Osteoblast (primary cell): ENCODE measurements around the gene GFOD1. TPM values are rescaled to one million over a fixed set of nuclear protein-coding genes. Genes with fewer than 3 reads are reported as not detected.

ENCODE experiments used
- DNase-seq: peaks from one replicate; pipeline ENCODE4 v3.0.0; 2011; ENCODE audit warnings: low spot score, mixed read lengths; ENCODE audit not compliant: insufficient read length; ENCODE audit errors: missing footprints
- H2AFZ ChIP-seq: 2 replicates; pipeline ENCODE4 v1.6.0; 2011; ENCODE audit warnings: mild to moderate bottlenecking, low read length
- H3K27ac ChIP-seq: 2 replicates; pipeline ENCODE4 v1.5.1; 2011; ENCODE audit warnings: mild to moderate bottlenecking, low read depth, low read length, moderate library complexity
- H3K27me3 ChIP-seq: 2 replicates; pipeline ENCODE4 v1.6.0; 2012; ENCODE audit warnings: mild to moderate bottlenecking, control low read depth, inconsistent platforms, low read length, moderate library complexity; ENCODE audit not compliant: insufficient read depth
- H3K36me3 ChIP-seq: 2 replicates; pipeline ENCODE4 v1.5.1; 2011; ENCODE audit warnings: mild to moderate bottlenecking, low read length, control low read depth, moderate library complexity; ENCODE audit not compliant: insufficient read depth
- H3K4me1 ChIP-seq: 2 replicates; pipeline ENCODE4 v1.5.1; 2011; ENCODE audit warnings: mild to moderate bottlenecking, low read length, control low read depth, moderate library complexity; ENCODE audit not compliant: insufficient read depth
- H3K4me2 ChIP-seq: 2 replicates; pipeline ENCODE4 v1.6.0; 2011; ENCODE audit warnings: mild to moderate bottlenecking, low read length; ENCODE audit not compliant: insufficient read depth
- H3K4me3 ChIP-seq: fragments of 200-600 bp; sonication (generic); 3 replicates; pipeline ENCODE4 v1.5.1; 2012; ENCODE audit warnings: mild to moderate bottlenecking, low read length, inconsistent platforms; ENCODE audit not compliant: insufficient read depth
- H3K79me2 ChIP-seq: 2 replicates; pipeline ENCODE4 v1.6.0; 2012; ENCODE audit warnings: mild to moderate bottlenecking, low read length, control low read depth, inconsistent platforms; ENCODE audit not compliant: insufficient read depth
- H3K9me3 ChIP-seq: 2 replicates; pipeline ENCODE4 v1.5.1; 2011; ENCODE audit warnings: low read depth, low read length, control low read depth
- H4K20me1 ChIP-seq: 2 replicates; pipeline ENCODE4 v1.6.0; 2012; ENCODE audit warnings: mild to moderate bottlenecking, low read length, control low read depth; ENCODE audit not compliant: insufficient read depth
- total RNA-seq: library from RNA; depleted of rRNA; stranded (reverse); fragments of >200 nt; gene quantifications from 2 replicates; pipeline ENCODE4 v1.2.3, GENCODE V29; 2012
- TF ChIP-seq, protein P1 (sequence below): IDR thresholded peaks from 2 replicates; pipeline ENCODE4 v1.5.1; 2011; ENCODE audit warnings: mild to moderate bottlenecking, low read depth, low read length, moderate library complexity; ENCODE audit errors: extremely low read depth

GFOD1 gene
- total RNA-seq, 1 donor = 3.6 TPM

- no peak for DNase-seq
- Histone ChIP-seq H3K27ac (no peak overlapping the region), H3K27me3 (no peaks in the 10 kb centered on the region), H3K9me3 (no peaks in the 10 kb centered on the region), H3K4me2 (no peak overlapping the region), H3K4me3 (no peak overlapping the region), H3K79me2 (no peaks in the 10 kb centered on the region), H4K20me1 (no peaks in the 10 kb centered on the region), H2AFZ (no peak overlapping the region), H3K4me1 (no peaks in the 10 kb centered on the region), H3K36me3 (no peaks in the 10 kb centered on the region)
- TF ChIP-seq, protein P1, sequence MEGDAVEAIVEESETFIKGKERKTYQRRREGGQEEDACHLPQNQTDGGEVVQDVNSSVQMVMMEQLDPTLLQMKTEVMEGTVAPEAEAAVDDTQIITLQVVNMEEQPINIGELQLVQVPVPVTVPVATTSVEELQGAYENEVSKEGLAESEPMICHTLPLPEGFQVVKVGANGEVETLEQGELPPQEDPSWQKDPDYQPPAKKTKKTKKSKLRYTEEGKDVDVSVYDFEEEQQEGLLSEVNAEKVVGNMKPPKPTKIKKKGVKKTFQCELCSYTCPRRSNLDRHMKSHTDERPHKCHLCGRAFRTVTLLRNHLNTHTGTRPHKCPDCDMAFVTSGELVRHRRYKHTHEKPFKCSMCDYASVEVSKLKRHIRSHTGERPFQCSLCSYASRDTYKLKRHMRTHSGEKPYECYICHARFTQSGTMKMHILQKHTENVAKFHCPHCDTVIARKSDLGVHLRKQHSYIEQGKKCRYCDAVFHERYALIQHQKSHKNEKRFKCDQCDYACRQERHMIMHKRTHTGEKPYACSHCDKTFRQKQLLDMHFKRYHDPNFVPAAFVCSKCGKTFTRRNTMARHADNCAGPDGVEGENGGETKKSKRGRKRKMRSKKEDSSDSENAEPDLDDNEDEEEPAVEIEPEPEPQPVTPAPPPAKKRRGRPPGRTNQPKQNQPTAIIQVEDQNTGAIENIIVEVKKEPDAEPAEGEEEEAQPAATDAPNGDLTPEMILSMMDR = no peak
These were observed 8.4 kb upstream of the GFOD1 start for GRCh38 chr6:13495818-13496217.

DNA sequence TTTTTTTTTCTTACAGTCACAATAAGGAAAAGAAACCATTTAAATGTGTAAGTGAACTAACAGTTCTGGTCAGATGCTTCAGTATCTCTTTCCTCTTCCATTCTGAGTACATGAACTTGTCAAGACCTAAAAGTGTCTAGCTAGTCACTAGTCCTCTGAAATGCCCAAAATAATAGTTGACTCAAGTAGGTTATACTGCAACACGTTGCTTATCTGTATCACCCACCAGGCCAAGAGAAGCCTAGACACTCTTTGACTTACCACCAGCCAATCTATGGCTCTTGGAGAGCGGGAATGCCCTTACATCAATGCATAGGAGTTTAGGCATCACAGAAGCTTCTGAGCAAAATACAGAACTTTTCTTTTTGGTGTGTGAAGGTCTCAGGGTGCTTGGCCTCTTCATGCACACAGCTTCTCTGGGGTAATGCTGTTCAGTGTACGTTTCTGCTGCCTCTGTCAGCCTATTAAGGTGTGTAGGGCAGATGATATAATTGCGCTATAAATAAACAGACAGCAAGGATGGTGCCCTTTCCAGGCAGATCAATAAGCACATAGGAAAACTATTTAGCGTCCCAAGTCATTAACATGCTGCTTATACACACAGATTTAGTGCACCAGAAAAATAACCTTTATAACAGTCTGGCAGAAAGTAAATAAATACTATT lies 7.8 kb upstream of the GFOD1 start:
- Histone ChIP-seq H3K36me3 (no peaks in the 10 kb centered on the region), H4K20me1 (no peaks in the 10 kb centered on the region), H2AFZ (peak overlapping the region; percentile 17), H3K9me3 (no peaks in the 10 kb centered on the region), H3K4me3 (no peak overlapping the region), H3K79me2 (no peaks in the 10 kb centered on the region), H3K4me1 (no peaks in the 10 kb centered on the region), H3K27me3 (no peaks in the 10 kb centered on the region), H3K4me2 (no peak overlapping the region), H3K27ac (no peak overlapping the region)
- no peak for DNase-seq
- TF ChIP-seq, protein P1 = no peak

GRCh38 chr6:13494137-13494536 lies 6.7 kb upstream of the GFOD1 start:
- no peak overlapping the region for H3K4me2 ChIP-seq
- DNase-seq = no peak
- H2AFZ ChIP-seq = no peak overlapping the region

GRCh38 chr6:13493147-13493546 lies 5.7 kb upstream of the GFOD1 start:
- Histone ChIP-seq H3K4me3 (no peak overlapping the region), H3K4me2 (no peak overlapping the region), H3K36me3 (no peaks in the 10 kb centered on the region), H3K27ac (no peak overlapping the region), H4K20me1 (no peaks in the 10 kb centered on the region), H2AFZ (no peak overlapping the region), H3K4me1 (no peaks in the 10 kb centered on the region), H3K27me3 (no peaks in the 10 kb centered on the region), H3K79me2 (no peaks in the 10 kb centered on the region), H3K9me3 (no peaks in the 10 kb centered on the region)
- DNase-seq = no peak
- TF ChIP-seq, protein P1 = no peak

More at GRCh38 chr6:13494137-13494536, 6.7 kb upstream of the GFOD1 start:
- Histone ChIP-seq H3K27ac (no peak overlapping the region), H3K9me3 (no peaks in the 10 kb centered on the region), H3K36me3 (no peaks in the 10 kb centered on the region), H3K4me1 (no peaks in the 10 kb centered on the region), H3K27me3 (no peaks in the 10 kb centered on the region), H3K4me3 (no peak overlapping the region), H4K20me1 (no peaks in the 10 kb centered on the region), H3K79me2 (no peaks in the 10 kb centered on the region)
- TF ChIP-seq, protein P1 = no peak
